HL-60/S4 (cell line): ENCODE results near the gene CCP110.
"Not testable (repeated sequence)": the region's sequence is repeated elsewhere in the genome, so short reads cannot be mapped to it uniquely, and the experiment has no call there.

ENCODE experiments used
- in situ Hi-C: fragments of 300-500 bp; cut with MboI; formaldehyde crosslinking; loops from 2 replicates; pipeline ENCODE4 v1.14.3; 2022; ENCODE audit warnings: low sequenced_read_pairs

CCP110 gene

GRCh38 chr16:19543278-19543996, 19.7 kb downstream of the CCP110 start:
- in situ Hi-C loops, result not testable (repeated sequence)

GRCh38 chr16:19548144-19548543, 24.4 kb downstream of the CCP110 start:
- in situ Hi-C loops, result no loop called here

GRCh38 chr16:19549673-19550072, 25.9 kb downstream of the CCP110 start:
- in situ Hi-C loops, result no loop called here

- in situ Hi-C loops, result no loop called here
These were observed 31.6 kb downstream of the CCP110 start, which contains the start of gene VPS35L for GRCh38 chr16:19555186-19555937. VPS35L (plus strand) TSS chr16:19555703; CDS start chr16:19555730, 27 bp downstream.

GRCh38 chr16:19555938-19556771, 32.4 kb downstream of the CCP110 start:
- in situ Hi-C loops, result no loop called here

- in situ Hi-C loops, result no loop called here
These were observed 35.6 kb downstream of the CCP110 start for GRCh38 chr16:19559242-19559910.

- in situ Hi-C loops, result no loop called here
These were observed 36.3 kb downstream of the CCP110 start for GRCh38 chr16:19560078-19560477.

GRCh38 chr16:19563377-19563776, 39.6 kb downstream of the CCP110 start:
- in situ Hi-C loops, result no loop called here

- in situ Hi-C loops, result no loop called here
These were observed 42.6 kb downstream of the CCP110 start for GRCh38 chr16:19566362-19566761.

- in situ Hi-C loops, result no loop called here
These were observed 43.8 kb downstream of the CCP110 start for GRCh38 chr16:19567560-19567959.

GRCh38 chr16:19573997-19574396, 50.3 kb downstream of the CCP110 start:
- in situ Hi-C loops, result no loop called here

GRCh38 chr16:19574615-19575014, 50.9 kb downstream of the CCP110 start:
- in situ Hi-C loops, result loop anchor here (25.0 kb wide), 1 partner anchor 813 kb away; no protein-coding TSS in a partner anchor

- in situ Hi-C loops, result loop anchor here (25.0 kb wide), 1 partner anchor 809 kb away; no protein-coding TSS in a partner anchor
These were observed 54.7 kb downstream of the CCP110 start for GRCh38 chr16:19578378-19578971.

GRCh38 chr16:19582050-19582831, 58.5 kb downstream of the CCP110 start:
- in situ Hi-C loops, result loop anchor here (25.0 kb wide), 1 partner anchor 805 kb away; no protein-coding TSS in a partner anchor

- in situ Hi-C loops, result loop anchor here (25.0 kb wide), 1 partner anchor 804 kb away; no protein-coding TSS in a partner anchor
These were observed 60.0 kb downstream of the CCP110 start for GRCh38 chr16:19583665-19584300.

- in situ Hi-C loops, result loop anchor here (25.0 kb wide), 1 partner anchor 799 kb away; no protein-coding TSS in a partner anchor
These were observed 64.9 kb downstream of the CCP110 start for GRCh38 chr16:19588661-19589060.

- in situ Hi-C loops, result loop anchor here (25.0 kb wide), 1 partner anchor 798 kb away; no protein-coding TSS in a partner anchor
These were observed 65.4 kb downstream of the CCP110 start for GRCh38 chr16:19589106-19589505.

GRCh38 chr16:19589771-19590302, 66.1 kb downstream of the CCP110 start:
- in situ Hi-C loops, result loop anchor here (25.0 kb wide), 1 partner anchor 797 kb away; no protein-coding TSS in a partner anchor
